ENCODE results near the gene ACAD10. TPM values are rescaled to one million over a fixed set of nuclear protein-coding genes. Genes with fewer than 3 reads are reported as not detected.

The ACAD10 gene
- total and polyA plus RNA-seq, 2 of the 13 experiments (the other 11 are each of a cell fraction or from before 2014, with no cell fraction given), result 15.2 to 16.3 TPM

DNA sequence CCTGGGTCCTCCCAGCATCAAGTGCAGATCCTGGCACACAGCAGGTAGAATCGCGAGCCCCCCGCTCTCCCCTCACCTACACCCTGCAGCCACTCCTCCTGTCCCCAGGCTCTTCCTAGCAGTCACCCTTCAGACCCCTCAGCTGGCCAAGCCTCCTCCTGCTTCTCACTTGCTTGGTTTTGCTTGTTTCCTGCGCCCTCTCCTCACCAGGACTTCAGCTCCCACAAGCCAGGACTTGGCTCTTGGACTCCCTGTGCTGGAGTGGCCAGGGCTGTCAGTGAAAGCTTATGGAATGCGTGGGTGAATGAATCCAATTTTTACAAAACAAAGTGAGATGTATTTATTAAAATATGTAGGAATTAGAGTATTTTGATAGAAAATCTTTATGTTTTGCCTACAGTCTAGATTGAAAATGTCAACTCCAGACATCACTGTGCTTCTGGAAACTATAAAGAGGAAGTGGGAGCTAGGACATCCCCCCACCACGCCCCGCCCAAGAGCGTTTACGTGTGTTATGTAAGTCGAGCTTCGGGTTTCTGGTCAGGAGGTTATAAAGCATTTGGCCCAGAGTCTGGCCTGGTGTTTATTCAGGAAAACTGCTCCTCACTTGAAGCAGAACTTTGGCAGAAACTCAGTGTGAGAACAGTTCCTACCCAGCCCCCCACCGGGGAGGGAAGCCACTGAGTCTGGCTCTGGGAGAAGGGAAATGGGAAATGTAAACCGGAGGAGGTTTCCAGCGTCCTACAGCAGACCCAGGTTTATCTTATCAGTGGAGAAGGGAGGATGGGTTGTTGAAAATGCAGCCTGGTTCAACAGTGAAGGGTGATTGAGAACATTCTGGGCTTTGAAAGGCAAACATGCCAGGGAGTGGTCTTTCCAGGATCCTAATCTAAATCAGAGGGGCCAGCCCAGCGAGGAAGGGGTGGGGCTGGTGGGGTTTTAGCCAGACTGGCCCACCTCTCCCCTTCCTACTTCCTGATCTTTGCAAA lies 89.6 kb downstream of the ACAD10 start (continued):
- TF ChIP-seq NFYC (CRISPR knock-in tag; IDR thresholded peaks at IDR 0.05), result no peak
- 0 out of 2 replicates have a peak, but pooled peaks have one; percentile 28 for TF ChIP-seq NCOA2 (CRISPR knock-in tag; IDR thresholded peaks at IDR 0.05)
- TF ChIP-seq MIER3 (CRISPR knock-in tag; IDR thresholded peaks at IDR 0.05; ENCODE audit: borderline replicate concordance), result 0 out of 2 replicates have a peak, but pooled peaks have one; percentile 32
- TF ChIP-seq ZKSCAN1 (IDR thresholded peaks at IDR 0.05; ENCODE audit: low read length), result no peak
- TF ChIP-seq, protein P1, sequence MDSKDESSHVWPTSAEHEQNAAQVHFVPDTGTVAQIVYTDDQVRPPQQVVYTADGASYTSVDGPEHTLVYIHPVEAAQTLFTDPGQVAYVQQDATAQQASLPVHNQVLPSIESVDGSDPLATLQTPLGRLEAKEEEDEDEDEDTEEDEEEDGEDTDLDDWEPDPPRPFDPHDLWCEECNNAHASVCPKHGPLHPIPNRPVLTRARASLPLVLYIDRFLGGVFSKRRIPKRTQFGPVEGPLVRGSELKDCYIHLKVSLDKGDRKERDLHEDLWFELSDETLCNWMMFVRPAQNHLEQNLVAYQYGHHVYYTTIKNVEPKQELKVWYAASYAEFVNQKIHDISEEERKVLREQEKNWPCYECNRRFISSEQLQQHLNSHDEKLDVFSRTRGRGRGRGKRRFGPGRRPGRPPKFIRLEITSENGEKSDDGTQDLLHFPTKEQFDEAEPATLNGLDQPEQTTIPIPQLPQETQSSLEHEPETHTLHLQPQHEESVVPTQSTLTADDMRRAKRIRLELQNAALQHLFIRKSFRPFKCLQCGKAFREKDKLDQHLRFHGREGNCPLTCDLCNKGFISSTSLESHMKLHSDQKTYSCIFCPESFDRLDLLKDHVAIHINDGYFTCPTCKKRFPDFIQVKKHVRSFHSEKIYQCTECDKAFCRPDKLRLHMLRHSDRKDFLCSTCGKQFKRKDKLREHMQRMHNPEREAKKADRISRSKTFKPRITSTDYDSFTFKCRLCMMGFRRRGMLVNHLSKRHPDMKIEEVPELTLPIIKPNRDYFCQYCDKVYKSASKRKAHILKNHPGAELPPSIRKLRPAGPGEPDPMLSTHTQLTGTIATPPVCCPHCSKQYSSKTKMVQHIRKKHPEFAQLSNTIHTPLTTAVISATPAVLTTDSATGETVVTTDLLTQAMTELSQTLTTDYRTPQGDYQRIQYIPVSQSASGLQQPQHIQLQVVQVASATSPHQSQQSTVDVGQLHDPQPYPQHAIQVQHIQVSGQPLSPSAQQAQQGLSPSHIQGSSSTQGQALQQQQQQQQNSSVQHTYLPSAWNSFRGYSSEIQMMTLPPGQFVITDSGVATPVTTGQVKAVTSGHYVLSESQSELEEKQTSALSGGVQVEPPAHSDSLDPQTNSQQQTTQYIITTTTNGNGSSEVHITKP (CRISPR knock-in tag; IDR thresholded peaks at IDR 0.05; ENCODE audit: low read depth), result peak; percentile 35; the same call in 1 of the 2 replicates
- peak; percentile 34; the same call in 1 of the 2 replicates for TF ChIP-seq YEATS2 (CRISPR knock-in tag; IDR thresholded peaks at IDR 0.05; ENCODE audit: borderline replicate concordance)
- TF ChIP-seq, protein P2, sequence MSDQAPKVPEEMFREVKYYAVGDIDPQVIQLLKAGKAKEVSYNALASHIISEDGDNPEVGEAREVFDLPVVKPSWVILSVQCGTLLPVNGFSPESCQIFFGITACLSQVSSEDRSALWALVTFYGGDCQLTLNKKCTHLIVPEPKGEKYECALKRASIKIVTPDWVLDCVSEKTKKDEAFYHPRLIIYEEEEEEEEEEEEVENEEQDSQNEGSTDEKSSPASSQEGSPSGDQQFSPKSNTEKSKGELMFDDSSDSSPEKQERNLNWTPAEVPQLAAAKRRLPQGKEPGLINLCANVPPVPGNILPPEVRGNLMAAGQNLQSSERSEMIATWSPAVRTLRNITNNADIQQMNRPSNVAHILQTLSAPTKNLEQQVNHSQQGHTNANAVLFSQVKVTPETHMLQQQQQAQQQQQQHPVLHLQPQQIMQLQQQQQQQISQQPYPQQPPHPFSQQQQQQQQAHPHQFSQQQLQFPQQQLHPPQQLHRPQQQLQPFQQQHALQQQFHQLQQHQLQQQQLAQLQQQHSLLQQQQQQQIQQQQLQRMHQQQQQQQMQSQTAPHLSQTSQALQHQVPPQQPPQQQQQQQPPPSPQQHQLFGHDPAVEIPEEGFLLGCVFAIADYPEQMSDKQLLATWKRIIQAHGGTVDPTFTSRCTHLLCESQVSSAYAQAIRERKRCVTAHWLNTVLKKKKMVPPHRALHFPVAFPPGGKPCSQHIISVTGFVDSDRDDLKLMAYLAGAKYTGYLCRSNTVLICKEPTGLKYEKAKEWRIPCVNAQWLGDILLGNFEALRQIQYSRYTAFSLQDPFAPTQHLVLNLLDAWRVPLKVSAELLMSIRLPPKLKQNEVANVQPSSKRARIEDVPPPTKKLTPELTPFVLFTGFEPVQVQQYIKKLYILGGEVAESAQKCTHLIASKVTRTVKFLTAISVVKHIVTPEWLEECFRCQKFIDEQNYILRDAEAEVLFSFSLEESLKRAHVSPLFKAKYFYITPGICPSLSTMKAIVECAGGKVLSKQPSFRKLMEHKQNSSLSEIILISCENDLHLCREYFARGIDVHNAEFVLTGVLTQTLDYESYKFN (CRISPR knock-in tag; conservative IDR thresholded peaks at IDR 0.05), result peak; percentile 62
- TF ChIP-seq FOSL2 (CRISPR knock-in tag; IDR thresholded peaks at IDR 0.05), result peak; percentile 36; the same call in 1 of the 2 replicates
- TF ChIP-seq SSRP1 (CRISPR knock-in tag; IDR thresholded peaks at IDR 0.05), result no peak
- TF ChIP-seq, protein P3, sequence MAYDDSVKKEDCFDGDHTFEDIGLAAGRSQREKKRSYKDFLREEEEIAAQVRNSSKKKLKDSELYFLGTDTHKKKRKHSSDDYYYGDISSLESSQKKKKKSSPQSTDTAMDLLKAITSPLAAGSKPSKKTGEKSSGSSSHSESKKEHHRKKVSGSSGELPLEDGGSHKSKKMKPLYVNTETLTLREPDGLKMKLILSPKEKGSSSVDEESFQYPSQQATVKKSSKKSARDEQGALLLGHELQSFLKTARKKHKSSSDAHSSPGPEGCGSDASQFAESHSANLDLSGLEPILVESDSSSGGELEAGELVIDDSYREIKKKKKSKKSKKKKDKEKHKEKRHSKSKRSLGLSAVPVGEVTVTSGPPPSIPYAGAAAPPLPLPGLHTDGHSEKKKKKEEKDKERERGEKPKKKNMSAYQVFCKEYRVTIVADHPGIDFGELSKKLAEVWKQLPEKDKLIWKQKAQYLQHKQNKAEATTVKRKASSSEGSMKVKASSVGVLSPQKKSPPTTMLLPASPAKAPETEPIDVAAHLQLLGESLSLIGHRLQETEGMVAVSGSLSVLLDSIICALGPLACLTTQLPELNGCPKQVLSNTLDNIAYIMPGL (CRISPR knock-in tag; IDR thresholded peaks at IDR 0.05; ENCODE audit: borderline replicate concordance in 1 of 2, low read depth in 1 of 2), result no peak
- TF ChIP-seq PPARG (CRISPR knock-in tag; conservative IDR thresholded peaks at IDR 0.05), result 0 out of 2 replicates have a peak, but pooled peaks have one; percentile 35
- peak; percentile 28; the same call in 1 of the 2 replicates for TF ChIP-seq HNF4A (CRISPR knock-in tag; IDR thresholded peaks at IDR 0.05)
- TF ChIP-seq SOX6 (IDR thresholded peaks at IDR 0.05), result no peak
- peak; percentile 13; the same call in 1 of the 2 replicates for TF ChIP-seq SOX6 (CRISPR knock-in tag; IDR thresholded peaks at IDR 0.05)
- no peak for TF ChIP-seq ZNF737 (CRISPR knock-in tag; IDR thresholded peaks at IDR 0.05; ENCODE audit: borderline replicate concordance)
- 0 out of 2 replicates have a peak, but pooled peaks have one; percentile 13 for TF ChIP-seq POLR2G (IDR thresholded peaks at IDR 0.05; ENCODE audit: low read depth, low read length)
- peak; percentile 28; the same call in 1 of the 2 replicates for TF ChIP-seq SP5 (CRISPR knock-in tag; IDR thresholded peaks at IDR 0.05; ENCODE audit: borderline replicate concordance, low read depth)
- TF ChIP-seq, protein P4, sequence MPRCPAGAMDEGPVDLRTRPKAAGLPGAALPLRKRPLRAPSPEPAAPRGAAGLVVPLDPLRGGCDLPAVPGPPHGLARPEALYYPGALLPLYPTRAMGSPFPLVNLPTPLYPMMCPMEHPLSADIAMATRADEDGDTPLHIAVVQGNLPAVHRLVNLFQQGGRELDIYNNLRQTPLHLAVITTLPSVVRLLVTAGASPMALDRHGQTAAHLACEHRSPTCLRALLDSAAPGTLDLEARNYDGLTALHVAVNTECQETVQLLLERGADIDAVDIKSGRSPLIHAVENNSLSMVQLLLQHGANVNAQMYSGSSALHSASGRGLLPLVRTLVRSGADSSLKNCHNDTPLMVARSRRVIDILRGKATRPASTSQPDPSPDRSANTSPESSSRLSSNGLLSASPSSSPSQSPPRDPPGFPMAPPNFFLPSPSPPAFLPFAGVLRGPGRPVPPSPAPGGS (CRISPR knock-in tag; IDR thresholded peaks at IDR 0.05), result 0 out of 2 replicates have a peak, but pooled peaks have one; percentile 30

Data from HepG2 (cell line).